IMR-90 (cell line): ENCODE data around the gene SERPINA5.

ENCODE experiments used
- BHLHE40 ChIP-seq: fragments of 150-350 bp; IDR thresholded peaks from 2 replicates; pipeline ENCODE4 v1.6.1; 2016; ENCODE audit warnings: mild to moderate bottlenecking, low read depth, low read length
- CTCF ChIP-seq: conservative IDR thresholded peaks from 2 replicates; pipeline ENCODE4 v1.5.1; 2012; ENCODE audit warnings: mild to moderate bottlenecking, low read depth, low read length, improper control_type of control experiment
- MXI1 ChIP-seq: IDR thresholded peaks from 2 replicates; pipeline ENCODE4 v1.6.1; 2012; ENCODE audit warnings: low read depth, mild to moderate bottlenecking, low read length, moderate library complexity, borderline replicate concordance
- RCOR1 ChIP-seq: IDR thresholded peaks from 2 replicates; pipeline ENCODE4 v1.6.1; 2012; ENCODE audit warnings: mild to moderate bottlenecking, low read length, improper control_type of control experiment; ENCODE audit not compliant: insufficient replicate concordance
- SMC3 ChIP-seq: fragments of 150-350 bp; IDR thresholded peaks from 2 replicates; pipeline ENCODE4 v1.6.1; 2016; ENCODE audit warnings: low read depth, mild to moderate bottlenecking, antibody characterized with exemption, low read length, moderate library complexity
- USF2 ChIP-seq: fragments of 150-350 bp; IDR thresholded peaks from 2 replicates; pipeline ENCODE4 v1.6.1; 2017; ENCODE audit warnings: mild to moderate bottlenecking, antibody characterized with exemption, low read length, low read depth

GRCh38 chr14:94540031-94540794 is 41.0 kb upstream of the SERPINA5 start:
- TF ChIP-seq CTCF, result no peak
- TF ChIP-seq SMC3, result no peak
- no peak for TF ChIP-seq USF2
- TF ChIP-seq RCOR1, result no peak
- TF ChIP-seq MXI1, result no peak
- no peak for TF ChIP-seq BHLHE40
